WTC11 (cell line): ENCODE data around the gene TUBD1. TPM values are rescaled to one million over a fixed set of nuclear protein-coding genes. Genes with fewer than 3 reads are reported as not detected.

Experiments used
- ATAC-seq: fragments of 200-7000 bp; cut with Tn5 transposase; 2 replicates; pipeline ENCODE4 v1.10.0; 2021; ENCODE audit warnings: mild to moderate bottlenecking, moderate library complexity
- CTCF ChIA-PET: fragments of 300-600 bp; sonication (Branson Sonifier 250); formaldehyde crosslinking; loops from one replicate; lab custom pipeline; 2021; ENCODE audit warnings: antibody characterized with exemption; lab: Charles Lee
- POLR2A ChIA-PET: fragments of 350-600 bp; sonication (Branson Sonifier 250); formaldehyde crosslinking; loops from one replicate; lab custom pipeline; 2021; ENCODE audit warnings: antibody characterized with exemption; lab: Charles Lee
- DNase-seq: peaks from one replicate; pipeline ENCODE4 v3.0.0; 2021; ENCODE audit warnings: low spot score
- H3K27ac Mint-ChIP-seq: 2 replicates; pipeline ENCODE4 v1.8.0; 2021; ENCODE audit warnings: mixed read lengths
- H3K27me3 Mint-ChIP-seq: 2 replicates; pipeline ENCODE4 v1.8.0; 2021; ENCODE audit warnings: low read depth, mild to moderate bottlenecking, moderate library complexity, mixed read lengths
- H3K36me3 Mint-ChIP-seq: 2 replicates; pipeline ENCODE4 v1.8.0; 2021; ENCODE audit warnings: mixed read lengths
- H3K4me1 Mint-ChIP-seq: 2 replicates; pipeline ENCODE4 v1.8.0; 2022; ENCODE audit warnings: mixed read lengths
- H3K4me3 Mint-ChIP-seq: 2 replicates; pipeline ENCODE4 v1.8.0; 2021; ENCODE audit warnings: mild to moderate bottlenecking, moderate library complexity, mixed read lengths
- H3K9me3 Mint-ChIP-seq: 2 replicates; pipeline ENCODE4 v1.8.0; 2021; ENCODE audit warnings: mixed read lengths
- CREB1 ChIP-seq: sonication (generic); formaldehyde crosslinking; IDR thresholded peaks from 2 replicates; pipeline ENCODE4 v1.8.0; 2023; ENCODE audit warnings: mild to moderate bottlenecking, missing genetic modification reagents
- E2F4 ChIP-seq: sonication (generic); formaldehyde crosslinking; IDR thresholded peaks from 2 replicates; pipeline ENCODE4 v1.8.1; 2022; ENCODE audit warnings: low read depth, mild to moderate bottlenecking, moderate library complexity, missing genetic modification reagents, borderline replicate concordance
- ELF4 ChIP-seq: sonication (generic); formaldehyde crosslinking; IDR thresholded peaks from 2 replicates; pipeline ENCODE4 v1.8.1; 2022; ENCODE audit warnings: low read depth, mild to moderate bottlenecking, moderate library complexity, missing genetic modification reagents
- FOXJ3 ChIP-seq: sonication (generic); formaldehyde crosslinking; IDR thresholded peaks from 2 replicates; pipeline ENCODE4 v1.9.0; 2021; ENCODE audit warnings: missing genetic modification reagents, mild to moderate bottlenecking, borderline replicate concordance
- GABPB1 ChIP-seq: sonication (generic); formaldehyde crosslinking; IDR thresholded peaks from 2 replicates; pipeline ENCODE4 v1.8.1; 2023; ENCODE audit warnings: mild to moderate bottlenecking, missing genetic modification reagents
- HMGA2 ChIP-seq: fragments of 250-450 bp; sonication (Bioruptor Pico); IDR thresholded peaks from 2 replicates; pipeline ENCODE4 v1.4.0; 2021; ENCODE audit warnings: mild to moderate bottlenecking, moderate library complexity
- IRF1 ChIP-seq: sonication (generic); formaldehyde crosslinking; IDR thresholded peaks from 2 replicates; pipeline ENCODE4 v1.8.0; 2023; ENCODE audit warnings: missing genetic modification reagents
- JAZF1 ChIP-seq: fragments of 250-450 bp; sonication (Bioruptor Pico); IDR thresholded peaks from 2 replicates; pipeline ENCODE4 v1.9.0; 2021; ENCODE audit warnings: moderate library complexity, mild to moderate bottlenecking, inconsistent platforms
- KAT7 ChIP-seq: sonication (generic); formaldehyde crosslinking; IDR thresholded peaks from 2 replicates; pipeline ENCODE4 v1.8.1; 2023; ENCODE audit warnings: missing genetic modification reagents, mild to moderate bottlenecking, borderline replicate concordance
- MXD4 ChIP-seq: fragments of 250-450 bp; sonication (Bioruptor Pico); IDR thresholded peaks from 2 replicates; pipeline ENCODE4 v1.8.0; 2021; ENCODE audit warnings: mild to moderate bottlenecking, moderate library complexity, borderline replicate concordance
- NFATC4 ChIP-seq: fragments of 250-450 bp; sonication (Bioruptor Pico); IDR thresholded peaks from 2 replicates; pipeline ENCODE4 v1.9.0; 2021; ENCODE audit warnings: mild to moderate bottlenecking
- NFE2L1 ChIP-seq: sonication (generic); formaldehyde crosslinking; IDR thresholded peaks from 2 replicates; pipeline ENCODE4 v1.8.1; 2023; ENCODE audit warnings: missing genetic modification reagents
- NR1H2 ChIP-seq: sonication (generic); formaldehyde crosslinking; IDR thresholded peaks from 2 replicates; pipeline ENCODE4 v1.9.0; 2021; ENCODE audit warnings: mild to moderate bottlenecking, moderate library complexity, missing genetic modification reagents
- NR3C1 ChIP-seq: sonication (generic); formaldehyde crosslinking; conservative IDR thresholded peaks from 2 replicates; pipeline ENCODE4 v1.8.1; 2023; ENCODE audit warnings: low read depth, mild to moderate bottlenecking, missing genetic modification reagents
- PREB ChIP-seq: sonication (generic); formaldehyde crosslinking; IDR thresholded peaks from 2 replicates; pipeline ENCODE4 v1.8.1; 2022; ENCODE audit warnings: mild to moderate bottlenecking, missing genetic modification reagents, moderate library complexity, borderline replicate concordance
- PRRX2 ChIP-seq: fragments of 250-450 bp; sonication (Bioruptor Pico); IDR thresholded peaks from 2 replicates; pipeline ENCODE4 v1.8.0; 2021; ENCODE audit warnings: mild to moderate bottlenecking
- TCF7 ChIP-seq: sonication (generic); formaldehyde crosslinking; IDR thresholded peaks from 2 replicates; pipeline ENCODE4 v1.8.0; 2022; ENCODE audit warnings: mild to moderate bottlenecking, low read depth, missing genetic modification reagents, moderate library complexity
- TP53 ChIP-seq: sonication (generic); formaldehyde crosslinking; IDR thresholded peaks from 2 replicates; pipeline ENCODE4 v1.8.1; 2023; ENCODE audit warnings: mild to moderate bottlenecking, missing genetic modification reagents
- ZMAT4 ChIP-seq: fragments of 250-450 bp; sonication (Bioruptor Pico); IDR thresholded peaks from 2 replicates; pipeline ENCODE4 v1.9.0; 2021; ENCODE audit warnings: mild to moderate bottlenecking
- total RNA-seq: library from RNA; stranded (reverse); gene quantifications from 3 replicates; pipeline ENCODE4 v1.2.3, GENCODE V29; 2021
- TF ChIP-seq, protein P1 (sequence below): fragments of 200-600 bp; IDR thresholded peaks from 2 replicates; pipeline ENCODE4 v1.8.0; 2022; ENCODE audit warnings: antibody characterized with exemption
- TF ChIP-seq, protein P2 (sequence below): sonication (generic); formaldehyde crosslinking; IDR thresholded peaks from 2 replicates; pipeline ENCODE4 v1.8.0; 2022; ENCODE audit warnings: mild to moderate bottlenecking, missing genetic modification reagents
- TF ChIP-seq, protein P3 (sequence below): sonication (generic); formaldehyde crosslinking; IDR thresholded peaks from 2 replicates; pipeline ENCODE4 v1.8.1; 2023; ENCODE audit warnings: mild to moderate bottlenecking, missing genetic modification reagents, moderate library complexity
- TF ChIP-seq, protein P4 (sequence below): fragments of 250-450 bp; sonication (Bioruptor Pico); IDR thresholded peaks from 2 replicates; pipeline ENCODE4 v1.9.0; 2021; ENCODE audit warnings: moderate library complexity, mild to moderate bottlenecking, inconsistent platforms, borderline replicate concordance
- TF ChIP-seq, protein P5 (sequence below): fragments of 250-450 bp; sonication (Bioruptor Pico); IDR thresholded peaks from 2 replicates; pipeline ENCODE4 v1.8.0; 2021; ENCODE audit warnings: mild to moderate bottlenecking

TUBD1 gene
- total RNA-seq, 1 experiment from 2014 or later: 12.0 TPM

GRCh38 chr17:59858932-59859331, 33.8 kb downstream of the TUBD1 start:
- Mint-ChIP-seq H3K27me3 (no peaks in the 10 kb centered on the region), H3K9me3 (no peaks in the 10 kb centered on the region), H3K36me3 (peaks cover 28% of the 10 kb centered on the region), H3K4me3 (no peak overlapping the region), H3K27ac (no peak overlapping the region), H3K4me1 (peaks cover 12% of the 10 kb centered on the region)
- ChIA-PET POLR2A (no interaction called here), CTCF (interaction anchor here (1.1 to 1.7 kb wide), 3 partner anchors 11 to 105 kb away, joined by 3 to 4 read pairs (median 3); no protein-coding TSS in a partner anchor)
- no peak for DNase-seq
- TF ChIP-seq IRF1: no peak
- TF ChIP-seq CREB1 (CRISPR knock-in tag): no peak
- TF ChIP-seq KAT7 (CRISPR knock-in tag): no peak
- TF ChIP-seq GABPB1: no peak
- TF ChIP-seq TP53 (CRISPR knock-in tag): no peak
- TF ChIP-seq NR1H2 (CRISPR knock-in tag): no peak
- TF ChIP-seq, protein P1, sequence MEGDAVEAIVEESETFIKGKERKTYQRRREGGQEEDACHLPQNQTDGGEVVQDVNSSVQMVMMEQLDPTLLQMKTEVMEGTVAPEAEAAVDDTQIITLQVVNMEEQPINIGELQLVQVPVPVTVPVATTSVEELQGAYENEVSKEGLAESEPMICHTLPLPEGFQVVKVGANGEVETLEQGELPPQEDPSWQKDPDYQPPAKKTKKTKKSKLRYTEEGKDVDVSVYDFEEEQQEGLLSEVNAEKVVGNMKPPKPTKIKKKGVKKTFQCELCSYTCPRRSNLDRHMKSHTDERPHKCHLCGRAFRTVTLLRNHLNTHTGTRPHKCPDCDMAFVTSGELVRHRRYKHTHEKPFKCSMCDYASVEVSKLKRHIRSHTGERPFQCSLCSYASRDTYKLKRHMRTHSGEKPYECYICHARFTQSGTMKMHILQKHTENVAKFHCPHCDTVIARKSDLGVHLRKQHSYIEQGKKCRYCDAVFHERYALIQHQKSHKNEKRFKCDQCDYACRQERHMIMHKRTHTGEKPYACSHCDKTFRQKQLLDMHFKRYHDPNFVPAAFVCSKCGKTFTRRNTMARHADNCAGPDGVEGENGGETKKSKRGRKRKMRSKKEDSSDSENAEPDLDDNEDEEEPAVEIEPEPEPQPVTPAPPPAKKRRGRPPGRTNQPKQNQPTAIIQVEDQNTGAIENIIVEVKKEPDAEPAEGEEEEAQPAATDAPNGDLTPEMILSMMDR: no peak
- no peak for TF ChIP-seq ZMAT4 (CRISPR knock-in tag)
- TF ChIP-seq E2F4 (CRISPR knock-in tag): no peak
- TF ChIP-seq PRRX2 (CRISPR knock-in tag): no peak
- no peak for TF ChIP-seq NR3C1 (CRISPR knock-in tag)
- no peak for TF ChIP-seq PREB (CRISPR knock-in tag)
- no peak for TF ChIP-seq JAZF1 (CRISPR knock-in tag)
- TF ChIP-seq, protein P2, sequence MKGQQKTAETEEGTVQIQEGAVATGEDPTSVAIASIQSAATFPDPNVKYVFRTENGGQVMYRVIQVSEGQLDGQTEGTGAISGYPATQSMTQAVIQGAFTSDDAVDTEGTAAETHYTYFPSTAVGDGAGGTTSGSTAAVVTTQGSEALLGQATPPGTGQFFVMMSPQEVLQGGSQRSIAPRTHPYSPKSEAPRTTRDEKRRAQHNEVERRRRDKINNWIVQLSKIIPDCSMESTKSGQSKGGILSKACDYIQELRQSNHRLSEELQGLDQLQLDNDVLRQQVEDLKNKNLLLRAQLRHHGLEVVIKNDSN: no peak
- no peak for TF ChIP-seq NFATC4 (CRISPR knock-in tag)
- TF ChIP-seq TCF7 (CRISPR knock-in tag): no peak
- no peak for TF ChIP-seq ELF4 (CRISPR knock-in tag)
- TF ChIP-seq, protein P3, sequence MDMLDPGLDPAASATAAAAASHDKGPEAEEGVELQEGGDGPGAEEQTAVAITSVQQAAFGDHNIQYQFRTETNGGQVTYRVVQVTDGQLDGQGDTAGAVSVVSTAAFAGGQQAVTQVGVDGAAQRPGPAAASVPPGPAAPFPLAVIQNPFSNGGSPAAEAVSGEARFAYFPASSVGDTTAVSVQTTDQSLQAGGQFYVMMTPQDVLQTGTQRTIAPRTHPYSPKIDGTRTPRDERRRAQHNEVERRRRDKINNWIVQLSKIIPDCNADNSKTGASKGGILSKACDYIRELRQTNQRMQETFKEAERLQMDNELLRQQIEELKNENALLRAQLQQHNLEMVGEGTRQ (CRISPR knock-in tag): no peak
- no peak for ATAC-seq

DNA sequence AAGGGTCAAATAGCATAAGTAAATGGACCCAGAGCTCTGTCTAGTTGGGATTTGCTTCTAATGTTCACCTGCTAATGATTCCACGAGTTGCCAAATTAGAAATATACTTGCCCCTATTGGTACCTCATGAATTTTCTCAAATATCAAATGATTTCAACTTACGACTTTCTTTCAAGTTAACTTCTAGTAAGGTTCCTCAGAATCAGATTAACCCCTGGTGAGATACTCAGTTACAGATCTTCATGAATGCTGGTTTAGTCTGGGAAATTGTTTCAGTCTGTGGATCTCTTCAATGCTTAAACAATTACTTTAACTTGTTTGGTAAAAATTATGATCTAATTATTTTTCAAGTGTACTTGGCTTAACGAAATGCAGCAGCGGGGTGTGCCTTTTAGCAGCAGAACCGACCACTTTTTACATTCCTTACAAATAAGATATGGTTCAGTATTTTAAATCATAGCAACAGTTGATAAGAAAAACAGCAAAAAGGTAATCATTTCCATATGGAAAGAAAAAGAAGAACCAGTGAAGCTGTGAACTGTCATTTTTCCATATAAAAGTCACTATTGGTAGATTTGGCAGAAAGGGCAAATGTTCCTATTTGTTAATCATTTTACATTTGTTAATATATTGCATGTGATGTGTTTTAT, 34.5 kb downstream of the TUBD1 start:
- ChIA-PET POLR2A (interaction anchor here (1.8 kb wide), 1 partner anchor 21 kb away, joined by 12 read pairs; no protein-coding TSS in a partner anchor), CTCF (interaction anchor here (0.5 to 1.7 kb wide), 3 partner anchors 15 to 104 kb away, joined by 3 to 5 read pairs (median 3); no protein-coding TSS in a partner anchor)
- no peaks in the 10 kb centered on the region for H3K27me3 Mint-ChIP-seq
- ATAC-seq (no peak), DNase-seq (no peak)
- no peaks in the 10 kb centered on the region for H3K9me3 Mint-ChIP-seq
- peaks cover 17% of the 10 kb centered on the region for H3K4me1 Mint-ChIP-seq
- no peak overlapping the region for H3K27ac Mint-ChIP-seq
- peaks cover 23% of the 10 kb centered on the region for H3K36me3 Mint-ChIP-seq
- H3K4me3 Mint-ChIP-seq: no peak overlapping the region
- no peak for TF ChIP-seq NFE2L1
- no peak for TF ChIP-seq HMGA2
- TF ChIP-seq, protein P4, sequence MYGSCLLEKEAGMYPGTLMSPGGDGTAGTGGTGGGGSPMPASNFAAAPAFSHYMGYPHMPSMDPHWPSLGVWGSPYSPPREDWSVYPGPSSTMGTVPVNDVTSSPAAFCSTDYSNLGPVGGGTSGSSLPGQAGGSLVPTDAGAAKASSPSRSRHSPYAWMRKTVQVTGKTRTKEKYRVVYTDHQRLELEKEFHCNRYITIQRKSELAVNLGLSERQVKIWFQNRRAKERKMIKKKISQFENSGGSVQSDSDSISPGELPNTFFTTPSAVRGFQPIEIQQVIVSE (CRISPR knock-in tag): no peak
- TF ChIP-seq, protein P5, sequence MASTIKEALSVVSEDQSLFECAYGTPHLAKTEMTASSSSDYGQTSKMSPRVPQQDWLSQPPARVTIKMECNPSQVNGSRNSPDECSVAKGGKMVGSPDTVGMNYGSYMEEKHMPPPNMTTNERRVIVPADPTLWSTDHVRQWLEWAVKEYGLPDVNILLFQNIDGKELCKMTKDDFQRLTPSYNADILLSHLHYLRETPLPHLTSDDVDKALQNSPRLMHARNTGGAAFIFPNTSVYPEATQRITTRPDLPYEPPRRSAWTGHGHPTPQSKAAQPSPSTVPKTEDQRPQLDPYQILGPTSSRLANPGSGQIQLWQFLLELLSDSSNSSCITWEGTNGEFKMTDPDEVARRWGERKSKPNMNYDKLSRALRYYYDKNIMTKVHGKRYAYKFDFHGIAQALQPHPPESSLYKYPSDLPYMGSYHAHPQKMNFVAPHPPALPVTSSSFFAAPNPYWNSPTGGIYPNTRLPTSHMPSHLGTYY (CRISPR knock-in tag): no peak
- TF ChIP-seq FOXJ3 (CRISPR knock-in tag): no peak
- no peak for TF ChIP-seq MXD4 (CRISPR knock-in tag)
